CD14-positive monocyte (primary cell): Measurements from ENCODE around the gene VAMP4. TPM values are rescaled to one million over a fixed set of nuclear protein-coding genes. Genes with fewer than 3 reads are reported as not detected.

Source experiments
- DNase-seq, 3 donors: peaks; one replicate each; pipeline ENCODE4 v3.0.0-alpha.2; 2011 to 2022
- H2AFZ ChIP-seq: 2 replicates; pipeline ENCODE4 v1.6.0; 2012; ENCODE audit warnings: mild to moderate bottlenecking, low read depth, low read length, inconsistent platforms; ENCODE audit not compliant: insufficient read depth, poor library complexity, severe bottlenecking
- H3K27ac ChIP-seq, 2 donors: 1 replicate in 1 of 2; 2 replicates in 1 of 2; pipeline ENCODE4 v1.5.1; 2012 to 2013; ENCODE audit warnings: low read length in 2 of 2, control low read depth in 1 of 2, inconsistent platforms in 1 of 2, low read depth in 1 of 2, mild to moderate bottlenecking in 1 of 2
- H3K27me3 ChIP-seq, 2 donors: one replicate each; pipeline versions ENCODE4 v1.6.0 to v1.6.1; 2011 to 2013; ENCODE audit warnings: low read length in 2 of 2; ENCODE audit not compliant: control insufficient read depth in 2 of 2, insufficient read depth in 2 of 2
- H3K36me3 ChIP-seq, 2 donors: replicated peaks in 1 of 2; 1 replicate in 1 of 2; 2 replicates in 1 of 2; pipeline versions ENCODE4 v1.5.1 to v1.6.1; 2012 to 2013; ENCODE audit warnings: low read length in 2 of 2, control low read depth in 1 of 2, inconsistent platforms in 1 of 2, mild to moderate bottlenecking in 1 of 2; ENCODE audit not compliant: insufficient read depth in 2 of 2, control insufficient read depth in 1 of 2
- H3K4me1 ChIP-seq, 2 donors: 1 replicate in 1 of 2; 2 replicates in 1 of 2; pipeline versions ENCODE4 v1.5.1 to v1.6.1; 2012 to 2013; ENCODE audit warnings: low read length in 2 of 2, control low read depth in 1 of 2, inconsistent platforms in 1 of 2, mild to moderate bottlenecking in 1 of 2, moderate library complexity in 1 of 2; ENCODE audit not compliant: insufficient read depth in 2 of 2, control insufficient read depth in 1 of 2
- H3K4me2 ChIP-seq: replicated peaks from 2 replicates; pipeline ENCODE3; 2012; ENCODE audit warnings: low read length, moderate library complexity, mild to moderate bottlenecking; ENCODE audit not compliant: poor library complexity, severe bottlenecking; ENCODE audit errors: extremely low read depth
- H3K4me3 ChIP-seq, 3 experiments: fragments of 200-600 bp in 1 of 3; sonication (generic) in 1 of 3; replicated peaks in 1 of 3; 1 replicate in 2 of 3; 2 replicates in 1 of 3; pipeline ENCODE4 v1.5.1; 2011 to 2013; ENCODE audit warnings: low read length in 3 of 3, mild to moderate bottlenecking in 3 of 3, control low read depth in 2 of 3, low read depth in 2 of 3, inconsistent platforms in 1 of 3, moderate library complexity in 1 of 3
- H3K79me2 ChIP-seq: 2 replicates; pipeline ENCODE4 v1.6.0; 2012; ENCODE audit warnings: mild to moderate bottlenecking, control low read depth, inconsistent platforms, low read length, moderate library complexity; ENCODE audit not compliant: insufficient read depth
- H3K9ac ChIP-seq: 2 replicates; pipeline ENCODE4 v1.6.0; 2017; ENCODE audit warnings: low read length, mild to moderate bottlenecking; ENCODE audit not compliant: insufficient read depth, poor library complexity, severe bottlenecking
- H3K9me3 ChIP-seq, 2 donors: replicated peaks in 1 of 2; 1 replicate in 1 of 2; 2 replicates in 1 of 2; pipeline versions ENCODE4 v1.5.1 to v1.6.1; 2012 to 2013; ENCODE audit warnings: low read length in 2 of 2, control low read depth in 1 of 2; ENCODE audit not compliant: control insufficient read depth in 1 of 2, insufficient read depth in 1 of 2
- H4K20me1 ChIP-seq: 2 replicates; pipeline ENCODE4 v1.6.0; 2012; ENCODE audit warnings: mild to moderate bottlenecking, low read length, control low read depth, moderate library complexity; ENCODE audit not compliant: insufficient read depth
- H3K27ac Mint-ChIP-seq, 7 donors: one replicate each; pipeline ENCODE4 v1.8.0; 2020; ENCODE audit warnings: mild to moderate bottlenecking in 7 of 7, mixed read lengths in 7 of 7, moderate library complexity in 6 of 7, inconsistent platforms in 2 of 7
- H3K27me3 Mint-ChIP-seq, 3 donors: one replicate each; pipeline ENCODE4 v1.8.0; 2021 to 2022; ENCODE audit warnings: low read depth in 3 of 3, mild to moderate bottlenecking in 3 of 3, mixed read lengths in 3 of 3, moderate library complexity in 3 of 3, inconsistent platforms in 1 of 3
- H3K36me3 Mint-ChIP-seq, 2 donors: one replicate each; pipeline ENCODE4 v1.8.0; 2020; ENCODE audit warnings: mixed read lengths in 2 of 2, inconsistent platforms in 1 of 2, mild to moderate bottlenecking in 1 of 2
- H3K4me1 Mint-ChIP-seq: one replicate; pipeline ENCODE4 v1.8.0; 2020; ENCODE audit warnings: mild to moderate bottlenecking, mixed read lengths
- H3K4me3 Mint-ChIP-seq, 2 donors: one replicate each; pipeline ENCODE4 v1.8.0; 2020; ENCODE audit warnings: mild to moderate bottlenecking in 2 of 2, mixed read lengths in 2 of 2, moderate library complexity in 1 of 2
- H3K9me3 Mint-ChIP-seq, 7 donors: one replicate each; pipeline ENCODE4 v1.8.0; 2020 to 2022; ENCODE audit warnings: mixed read lengths in 7 of 7, mild to moderate bottlenecking in 6 of 7, moderate library complexity in 6 of 7, inconsistent platforms in 2 of 7
- WGBS: methylation state at CpG from one replicate; pipeline ENCODE4 v1.1.5; 2013; ENCODE audit warnings: missing lambda C conversion rate; ENCODE audit not compliant: insufficient coverage; 5-methylcytosine and 5-hydroxymethylcytosine counted together
- intact Hi-C, 2 donors: fragments of 100-400 bp; cut with micrococcal nuclease; formaldehyde crosslinking; loops; one replicate each; pipeline versions ENCODE4 v1.15.0 to v1.15.1; 2023
- polyA plus RNA-seq, 3 donors: library from polyadenylated mRNA; depleted of rRNA in 1 of 3; unstranded in 2 of 3; stranded (reverse) in 1 of 3; fragments of 300-500 nt in 2 of 3; fragments of >200 nt in 1 of 3; fragmentation: Illumina TruSeq in 2 of 3; gene quantifications; 1 replicate in 2 of 3; 2 replicates in 1 of 3; pipeline ENCODE4 v1.2.3, GENCODE V29; 2012 to 2021
- TF ChIP-seq, protein P1 (sequence below): fragments of 200-600 bp; IDR thresholded peaks from one replicate; pipeline ENCODE4 v1.8.0; 2022; ENCODE audit warnings: antibody characterized with exemption, mild to moderate bottlenecking

VAMP4 gene
- polyA plus RNA-seq, 3 donors = 13.3 to 19.5 (median 18.8) TPM

DNA sequence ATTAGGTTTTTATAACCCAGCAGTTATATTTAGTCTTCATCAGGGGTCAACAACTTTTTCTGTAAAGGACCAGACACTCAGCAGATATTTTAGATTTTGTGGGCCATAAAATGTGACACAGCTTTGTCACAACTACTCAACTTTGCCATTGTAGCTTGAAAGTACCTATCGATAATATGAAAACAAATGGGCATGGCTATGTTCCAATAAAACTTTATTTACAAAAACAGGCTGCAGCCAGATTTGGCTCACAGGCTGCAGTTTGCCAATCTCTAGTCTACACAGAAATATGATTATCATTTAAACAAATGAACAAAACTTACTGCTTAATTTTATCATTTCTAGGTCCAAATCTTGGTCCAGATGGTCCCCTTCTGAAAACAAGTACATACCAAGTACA, 23.0 kb downstream of the VAMP4 start:
- Mint-ChIP-seq H3K36me3 (peaks cover 54 to 56% of the 10 kb centered on the region in 2 donors), H3K27me3 (no peaks in the 10 kb centered on the region), H3K27ac (no peak overlapping the region), H3K9me3 (peaks cover 7 to 19% (median 16%) of the 10 kb centered on the region in 7 donors), H3K4me3 (no peak overlapping the region), H3K4me1 (peaks cover 2% of the 10 kb centered on the region)
- Histone ChIP-seq H3K27ac (no peak overlapping the region), H3K4me3 (no peak overlapping the region), H4K20me1 (peaks cover 6% of the 10 kb centered on the region), H3K4me1 (no peaks in the 10 kb centered on the region), H3K27me3 (no peaks in the 10 kb centered on the region), H3K36me3 (peaks cover 14 to 65% of the 10 kb centered on the region in 2 donors), H3K9ac (no peak overlapping the region), H2AFZ (no peak overlapping the region), H3K9me3 (peaks cover 13% of the 10 kb centered on the region in 2 donors), H3K79me2 (peaks cover 16% of the 10 kb centered on the region), H3K4me2 (no peak overlapping the region)
- TF ChIP-seq, protein P1, sequence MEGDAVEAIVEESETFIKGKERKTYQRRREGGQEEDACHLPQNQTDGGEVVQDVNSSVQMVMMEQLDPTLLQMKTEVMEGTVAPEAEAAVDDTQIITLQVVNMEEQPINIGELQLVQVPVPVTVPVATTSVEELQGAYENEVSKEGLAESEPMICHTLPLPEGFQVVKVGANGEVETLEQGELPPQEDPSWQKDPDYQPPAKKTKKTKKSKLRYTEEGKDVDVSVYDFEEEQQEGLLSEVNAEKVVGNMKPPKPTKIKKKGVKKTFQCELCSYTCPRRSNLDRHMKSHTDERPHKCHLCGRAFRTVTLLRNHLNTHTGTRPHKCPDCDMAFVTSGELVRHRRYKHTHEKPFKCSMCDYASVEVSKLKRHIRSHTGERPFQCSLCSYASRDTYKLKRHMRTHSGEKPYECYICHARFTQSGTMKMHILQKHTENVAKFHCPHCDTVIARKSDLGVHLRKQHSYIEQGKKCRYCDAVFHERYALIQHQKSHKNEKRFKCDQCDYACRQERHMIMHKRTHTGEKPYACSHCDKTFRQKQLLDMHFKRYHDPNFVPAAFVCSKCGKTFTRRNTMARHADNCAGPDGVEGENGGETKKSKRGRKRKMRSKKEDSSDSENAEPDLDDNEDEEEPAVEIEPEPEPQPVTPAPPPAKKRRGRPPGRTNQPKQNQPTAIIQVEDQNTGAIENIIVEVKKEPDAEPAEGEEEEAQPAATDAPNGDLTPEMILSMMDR = no peak
- intact Hi-C loops = no loop called here
- WGBS = 100% methylated on average over 1 of the region's 1 CpG
- DNase-seq = no peak

GRCh38 chr1:171718216-171718615, 23.6 kb downstream of the VAMP4 start:
- Histone ChIP-seq H3K9me3 (peaks cover 6 to 7% of the 10 kb centered on the region in 2 donors), H3K27me3 (no peaks in the 10 kb centered on the region)
- no CpG with 5 or more reads among the region's 1 CpG for WGBS

More at GRCh38 chr1:171718216-171718615, 23.6 kb downstream of the VAMP4 start:
- Histone ChIP-seq H3K4me2 (no peak overlapping the region), H4K20me1 (peaks cover 6% of the 10 kb centered on the region), H3K27ac (no peak overlapping the region), H3K79me2 (peaks cover 15% of the 10 kb centered on the region), H3K4me1 (no peaks in the 10 kb centered on the region), H3K36me3 (peaks cover 19 to 67% of the 10 kb centered on the region in 2 donors), H2AFZ (no peak overlapping the region), H3K9ac (no peak overlapping the region), H3K4me3 (no peak overlapping the region)
- no peak overlapping the region for H3K4me3 Mint-ChIP-seq
- H3K4me1 Mint-ChIP-seq = peaks cover 2% of the 10 kb centered on the region
- DNase-seq = no peak
- H3K27me3 Mint-ChIP-seq = no peaks in the 10 kb centered on the region
- peaks cover 4 to 14% (median 10%) of the 10 kb centered on the region in 7 donors for H3K9me3 Mint-ChIP-seq
- TF ChIP-seq, protein P1 = no peak
- H3K36me3 Mint-ChIP-seq = peaks cover 52 to 54% of the 10 kb centered on the region in 2 donors
- intact Hi-C loops = no loop called here
- peak overlapping the region in 1 of 7 donors; percentile 8 for H3K27ac Mint-ChIP-seq
